Measurements from ENCODE around the gene DUSP8.

- TF ChIP-seq, protein P1, sequence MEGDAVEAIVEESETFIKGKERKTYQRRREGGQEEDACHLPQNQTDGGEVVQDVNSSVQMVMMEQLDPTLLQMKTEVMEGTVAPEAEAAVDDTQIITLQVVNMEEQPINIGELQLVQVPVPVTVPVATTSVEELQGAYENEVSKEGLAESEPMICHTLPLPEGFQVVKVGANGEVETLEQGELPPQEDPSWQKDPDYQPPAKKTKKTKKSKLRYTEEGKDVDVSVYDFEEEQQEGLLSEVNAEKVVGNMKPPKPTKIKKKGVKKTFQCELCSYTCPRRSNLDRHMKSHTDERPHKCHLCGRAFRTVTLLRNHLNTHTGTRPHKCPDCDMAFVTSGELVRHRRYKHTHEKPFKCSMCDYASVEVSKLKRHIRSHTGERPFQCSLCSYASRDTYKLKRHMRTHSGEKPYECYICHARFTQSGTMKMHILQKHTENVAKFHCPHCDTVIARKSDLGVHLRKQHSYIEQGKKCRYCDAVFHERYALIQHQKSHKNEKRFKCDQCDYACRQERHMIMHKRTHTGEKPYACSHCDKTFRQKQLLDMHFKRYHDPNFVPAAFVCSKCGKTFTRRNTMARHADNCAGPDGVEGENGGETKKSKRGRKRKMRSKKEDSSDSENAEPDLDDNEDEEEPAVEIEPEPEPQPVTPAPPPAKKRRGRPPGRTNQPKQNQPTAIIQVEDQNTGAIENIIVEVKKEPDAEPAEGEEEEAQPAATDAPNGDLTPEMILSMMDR (IDR thresholded peaks at IDR 0.05; ENCODE audit: low read depth, low read length), result no peak
- no peak for TF ChIP-seq POLR2A (IDR thresholded peaks at IDR 0.05; ENCODE audit: extremely low read depth, insufficient read length)
Observed at GRCh38 chr11:1556278-1556902, 15.7 kb downstream of the DUSP8 start.

Data from NB4 (cell line).